Gastroesophageal sphincter (tissue), 4 donors: ENCODE measurements around the gene TSFM. TPM values are rescaled to one million over a fixed set of nuclear protein-coding genes. Genes with fewer than 3 reads are reported as not detected.

ENCODE experiments used
- ATAC-seq: fragments of 150-250 bp; one replicate; pipeline ENCODE4 v1.9.1; 2016; ENCODE audit warnings: mild to moderate bottlenecking, moderate library complexity
- H3K27ac ChIP-seq, 4 donors: fragments of 200-600 bp; sonication (generic) in 3 of 4; 1 replicate in 3 of 4; 2 replicates in 1 of 4; pipeline ENCODE4 v1.5.1; 2016 to 2019
- H3K27me3 ChIP-seq: fragments of 200-600 bp; sonication (generic); one replicate; pipeline ENCODE4 v1.5.1; 2019
- H3K36me3 ChIP-seq, 2 donors: fragments of 200-600 bp; sonication (generic); one replicate each; pipeline ENCODE4 v1.5.1; 2019; ENCODE audit warnings: control low read depth in 1 of 2
- H3K4me1 ChIP-seq, 3 donors: fragments of 200-600 bp; sonication (generic); 1 replicate in 2 of 3; 2 replicates in 1 of 3; pipeline ENCODE4 v1.5.1; 2016 to 2019; ENCODE audit warnings: control low read depth in 2 of 3
- H3K4me3 ChIP-seq, 2 donors: fragments of 200-600 bp; sonication (generic); one replicate each; pipeline ENCODE4 v1.5.1; 2019; ENCODE audit warnings: mild to moderate bottlenecking in 1 of 2, moderate library complexity in 1 of 2
- H3K9me3 ChIP-seq, 3 donors: fragments of 200-600 bp; sonication (generic); one replicate each; pipeline ENCODE4 v1.5.1; 2017 to 2019; ENCODE audit warnings: control low read depth in 2 of 3
- CTCF ChIP-seq, 4 experiments: fragments of 200-600 bp in 2 of 4; fragments of 450-650 bp in 2 of 4; sonication (generic) in 1 of 4; IDR thresholded peaks; one replicate each; pipeline ENCODE4 v1.5.1; 2017 to 2019; ENCODE audit warnings: antibody characterized with exemption in 4 of 4, mild to moderate bottlenecking in 2 of 4, moderate library complexity in 2 of 4
- EP300 ChIP-seq: sonication (generic); formaldehyde crosslinking; IDR thresholded peaks from one replicate; pipeline ENCODE4 v1.6.1; 2017; ENCODE audit warnings: antibody characterized with exemption, mild to moderate bottlenecking
- POLR2A ChIP-seq, 2 donors: fragments of 450-650 bp; IDR thresholded peaks; one replicate each; pipeline ENCODE4 v1.6.1; 2017; ENCODE audit warnings: antibody characterized with exemption in 2 of 2, mild to moderate bottlenecking in 2 of 2, moderate library complexity in 1 of 2
- POLR2AphosphoS5 ChIP-seq: sonication (generic); formaldehyde crosslinking; IDR thresholded peaks from one replicate; pipeline ENCODE4 v1.6.1; 2017; ENCODE audit warnings: antibody characterized with exemption
- WGBS, 2 donors: methylation state at CpG; one replicate each; pipeline ENCODE4 v1.1.5; 2018; ENCODE audit warnings: low coverage in 1 of 2; 5-methylcytosine and 5-hydroxymethylcytosine counted together
- total RNA-seq, 4 donors: library from RNA; depleted of rRNA; stranded (reverse); fragments of >200 nt; gene quantifications; one replicate each; pipeline ENCODE4 v1.1.0, GENCODE V29; 2016

Gene TSFM
- total RNA-seq, 4 donors from 2014 or later, result 26.4 to 30.9 (median 29.1) TPM

- Histone ChIP-seq H3K27ac (no peak overlapping the region), H3K9me3 (no peaks in the 10 kb centered on the region), H3K36me3 (peaks cover 0 to 94% of the 10 kb centered on the region in 2 donors), H3K27me3 (no peaks in the 10 kb centered on the region), H3K4me1 (peaks cover 0 to 15% (median 3%) of the 10 kb centered on the region in 3 donors), H3K4me3 (no peak overlapping the region)
- ATAC-seq, result no peak
- TF ChIP-seq CTCF (IDR thresholded peaks at IDR 0.05) (no peak), POLR2A (IDR thresholded peaks at IDR 0.05) (no peak), EP300 (no peak), POLR2AphosphoS5 (no peak)
- WGBS, 2 donors, result 70 to 100% methylated on average over 1 to 2 of the region's 9 CpGs
Observed at GRCh38 chr12:57807285-57807684, 24.7 kb downstream of the TSFM start.

- no peak overlapping the region for H3K4me3 ChIP-seq
- 94 to 100% methylated on average over 1 to 2 of the region's 5 CpGs for WGBS, 2 donors
- no peak for TF ChIP-seq EP300
- TF ChIP-seq POLR2AphosphoS5, result no peak
- no peak for TF ChIP-seq POLR2A (IDR thresholded peaks at IDR 0.05)
- no peak for TF ChIP-seq CTCF (IDR thresholded peaks at IDR 0.05)
- ATAC-seq, result no peak
- no peaks in the 10 kb centered on the region for H3K9me3 ChIP-seq
- H3K4me1 ChIP-seq, result peaks cover 0 to 11% (median 3%) of the 10 kb centered on the region in 3 donors
- no peaks in the 10 kb centered on the region for H3K27me3 ChIP-seq
- H3K27ac ChIP-seq, result no peak overlapping the region
- peaks cover 0 to 94% of the 10 kb centered on the region in 2 donors for H3K36me3 ChIP-seq
Observed at GRCh38 chr12:57808351-57808750, 25.8 kb downstream of the TSFM start.

GRCh38 chr12:57809425-57809824 is 26.8 kb downstream of the TSFM start:
- H3K4me3 ChIP-seq, result no peak overlapping the region
- no peak for TF ChIP-seq POLR2A (IDR thresholded peaks at IDR 0.05)
- no peak for TF ChIP-seq POLR2AphosphoS5
- no peak for TF ChIP-seq EP300
- TF ChIP-seq CTCF (IDR thresholded peaks at IDR 0.05), result no peak
- H3K36me3 ChIP-seq, result peaks cover 0 to 88% of the 10 kb centered on the region in 2 donors
- H3K4me1 ChIP-seq, result peaks cover 0 to 11% (median 5%) of the 10 kb centered on the region in 3 donors
- WGBS, 2 donors, result 95 to 100% methylated on average over 3 of the region's 3 CpGs
- H3K27me3 ChIP-seq, result no peaks in the 10 kb centered on the region
- no peak overlapping the region for H3K27ac ChIP-seq
- H3K9me3 ChIP-seq, result no peaks in the 10 kb centered on the region
- no peak for ATAC-seq

GRCh38 chr12:57810450-57810849 is 27.9 kb downstream of the TSFM start:
- no peak for ATAC-seq
- H3K36me3 ChIP-seq, result peaks cover 0 to 78% of the 10 kb centered on the region in 2 donors

More at GRCh38 chr12:57810450-57810849, 27.9 kb downstream of the TSFM start:
- no peak overlapping the region for H3K4me3 ChIP-seq
- no peaks in the 10 kb centered on the region for H3K9me3 ChIP-seq
- TF ChIP-seq POLR2A (IDR thresholded peaks at IDR 0.05) (no peak), CTCF (IDR thresholded peaks at IDR 0.05) (no peak), POLR2AphosphoS5 (no peak), EP300 (no peak)
- peaks cover 0 to 21% (median 8%) of the 10 kb centered on the region in 3 donors for H3K4me1 ChIP-seq
- no peak overlapping the region for H3K27ac ChIP-seq
- WGBS, 2 donors, result 76 to 100% methylated on average over 1 to 4 of the region's 5 CpGs
- H3K27me3 ChIP-seq, result no peaks in the 10 kb centered on the region
